Measurements from ENCODE around the gene DDR1. TPM values are rescaled to one million over a fixed set of nuclear protein-coding genes. Genes with fewer than 3 reads are reported as not detected.

The DDR1 gene
- total and polyA plus RNA-seq, 4 experiments from 2014 or later: 1.4 to 13.1 (median 6.6) TPM

GRCh38 chr6:30881392-30882203, 2.7 kb upstream of the DDR1 start:
- no peak overlapping the region for H3K27ac ChIP-seq (ENCODE audit: low read depth, low read length)
- Mint-ChIP-seq H3K27ac (peak overlapping the region in 5 of 7 donors; percentile 38 to 88 (median 69)), H3K27me3 (no peaks in the 10 kb centered on the region), H3K4me3 (peak overlapping the region in 4 of 8 donors; percentile 7 to 58 (median 42)), H3K4me1 (peaks cover 25 to 54% (median 35%) of the 10 kb centered on the region in 4 donors), H3K9me3 (no peaks in the 10 kb centered on the region), H3K36me3 (no peaks in the 10 kb centered on the region)
- intact Hi-C loops (cut with micrococcal nuclease): no loop called here
- H3K9me3 ChIP-seq (ENCODE audit: control insufficient read depth in 1 of 2, low read length in 2 of 2): no peaks in the 10 kb centered on the region
- no peaks in the 10 kb centered on the region for H3K27me3 ChIP-seq (ENCODE audit: insufficient read depth, low read length)
- H3K36me3 ChIP-seq (ENCODE audit: insufficient read depth, low read length): no peaks in the 10 kb centered on the region
- no peak overlapping the region for H3K4me3 ChIP-seq (ENCODE audit: low read length in 2 of 2)
- CTCF ChIA-PET (ENCODE audit: partially characterized antibody): interaction anchor here (1.1 to 12.0 kb wide), 6 partner anchors 26 to 284 kb away, joined by 3 to 262 read pairs (median 4); partner anchors contain the start of gene IER3
- H3K4me1 ChIP-seq (ENCODE audit: insufficient read depth, low read length): peaks cover 41% of the 10 kb centered on the region
- POLR2A ChIA-PET (ENCODE audit: partially characterized antibody): interaction anchor here (1.0 to 3.9 kb wide), 3 partner anchors 32 to 164 kb away, joined by 3 to 13 read pairs (median 4); partner anchors contain the start of genes MDC1 and VARS2
- DNase-seq: no peak

GRCh38 chr6:30882204-30882758, 2.0 kb upstream of the DDR1 start:
- ChIA-PET CTCF (ENCODE audit: partially characterized antibody) (interaction anchor here (0.8 to 12.0 kb wide), 6 partner anchors 15 to 285 kb away, joined by 3 to 262 read pairs (median 4); partner anchors contain the start of gene IER3), POLR2A (ENCODE audit: partially characterized antibody) (interaction anchor here (0.6 to 3.9 kb wide), 5 partner anchors 32 to 165 kb away, joined by 3 to 13 read pairs (median 3); partner anchors contain the start of genes MDC1 and VARS2)
- H3K9me3 Mint-ChIP-seq: no peaks in the 10 kb centered on the region
- H3K4me1 Mint-ChIP-seq: peaks cover 24 to 55% (median 34%) of the 10 kb centered on the region in 4 donors
- Histone ChIP-seq H3K36me3 (ENCODE audit: insufficient read depth, low read length) (no peaks in the 10 kb centered on the region), H3K9me3 (ENCODE audit: control insufficient read depth in 1 of 2, low read length in 2 of 2) (no peaks in the 10 kb centered on the region), H3K27me3 (ENCODE audit: insufficient read depth, low read length) (no peaks in the 10 kb centered on the region), H3K4me1 (ENCODE audit: insufficient read depth, low read length) (peaks cover 38% of the 10 kb centered on the region), H3K27ac (ENCODE audit: low read depth, low read length) (no peak overlapping the region), H3K4me3 (ENCODE audit: low read length in 2 of 2) (no peak overlapping the region)
- DNase-seq: no peak
- H3K27ac Mint-ChIP-seq: peak overlapping the region in 1 of 7 donors; percentile 60
- H3K36me3 Mint-ChIP-seq: no peaks in the 10 kb centered on the region
- intact Hi-C loops (cut with micrococcal nuclease): no loop called here
- H3K4me3 Mint-ChIP-seq: peak overlapping the region in 1 of 8 donors; percentile 5
- no peaks in the 10 kb centered on the region for H3K27me3 Mint-ChIP-seq

- no peaks in the 10 kb centered on the region for H3K9me3 Mint-ChIP-seq
- peak overlapping the region; percentile 62 to 86 (median 78) for H3K4me3 Mint-ChIP-seq
- peaks cover 31% of the 10 kb centered on the region for H3K4me1 ChIP-seq (ENCODE audit: insufficient read depth, low read length)
- H3K9me3 ChIP-seq (ENCODE audit: control insufficient read depth in 1 of 2, low read length in 2 of 2): no peaks in the 10 kb centered on the region
- H3K27me3 ChIP-seq (ENCODE audit: insufficient read depth, low read length): no peaks in the 10 kb centered on the region
- no peaks in the 10 kb centered on the region for H3K36me3 ChIP-seq (ENCODE audit: insufficient read depth, low read length)
- no peaks in the 10 kb centered on the region for H3K27me3 Mint-ChIP-seq
- intact Hi-C loops (cut with micrococcal nuclease): no loop called here
- peaks cover 19 to 48% (median 28%) of the 10 kb centered on the region in 4 donors for H3K4me1 Mint-ChIP-seq
- ChIA-PET POLR2A (ENCODE audit: partially characterized antibody) (interaction anchor here (0.6 to 3.9 kb wide), 7 partner anchors 31 to 145 kb away, joined by 3 to 13 read pairs (median 4); partner anchors contain the start of gene VARS2), CTCF (ENCODE audit: partially characterized antibody) (interaction anchor here (0.8 to 12.0 kb wide), 8 partner anchors 16 to 286 kb away, joined by 3 to 262 read pairs (median 4); partner anchors contain the start of gene IER3)
- H3K27ac ChIP-seq (ENCODE audit: low read depth, low read length): no peak overlapping the region
- H3K27ac Mint-ChIP-seq: peak overlapping the region in 5 of 7 donors; percentile 36 to 89 (median 62)
- H3K4me3 ChIP-seq (ENCODE audit: low read length in 2 of 2): no peak overlapping the region
- H3K36me3 Mint-ChIP-seq: no peaks in the 10 kb centered on the region
- no peak for DNase-seq
Measured at GRCh38 chr6:30882759-30883684, 1.3 kb upstream of the DDR1 start.

GRCh38 chr6:30884521-30885480, 482 bp downstream of the DDR1 start:
- H3K4me1 Mint-ChIP-seq: peaks cover 19 to 36% (median 26%) of the 10 kb centered on the region in 4 donors
- peaks cover 0 to 8% of the 10 kb centered on the region in 2 donors for H3K36me3 Mint-ChIP-seq
- DNase-seq: peak in 4 of 5 donors; percentile 20 to 47 (median 24)
- no peaks in the 10 kb centered on the region for H3K9me3 Mint-ChIP-seq
- ChIA-PET POLR2A (ENCODE audit: partially characterized antibody) (interaction anchor here (0.6 to 3.9 kb wide), 12 partner anchors 11 to 434 kb away, joined by 3 to 13 read pairs (median 3); partner anchors contain the start of genes PRR3 and VARS2), CTCF (ENCODE audit: partially characterized antibody) (interaction anchor here (0.9 to 12.0 kb wide), 5 partner anchors 54 to 202 kb away, joined by 4 to 262 read pairs (median 8); no protein-coding TSS in a partner anchor)
- Histone ChIP-seq H3K36me3 (ENCODE audit: insufficient read depth, low read length) (no peaks in the 10 kb centered on the region), H3K27me3 (ENCODE audit: insufficient read depth, low read length) (no peaks in the 10 kb centered on the region), H3K9me3 (ENCODE audit: control insufficient read depth in 1 of 2, low read length in 2 of 2) (no peaks in the 10 kb centered on the region), H3K4me3 (ENCODE audit: low read length in 2 of 2) (peak overlapping the region in 1 of 2 donors; percentile 52), H3K27ac (ENCODE audit: low read depth, low read length) (peak overlapping the region; percentile 24), H3K4me1 (ENCODE audit: insufficient read depth, low read length) (peaks cover 31% of the 10 kb centered on the region)
- no peaks in the 10 kb centered on the region for H3K27me3 Mint-ChIP-seq
- H3K27ac Mint-ChIP-seq: peak overlapping the region in 6 of 7 donors; percentile 38 to 83 (median 76)
- H3K4me3 Mint-ChIP-seq: peak overlapping the region; percentile 77 to 87 (median 84)
- intact Hi-C loops (cut with micrococcal nuclease): no loop called here

- H3K4me3 Mint-ChIP-seq: peak overlapping the region; percentile 77 to 87 (median 84)
- Histone ChIP-seq H3K27ac (ENCODE audit: low read depth, low read length) (no peak overlapping the region), H3K27me3 (ENCODE audit: insufficient read depth, low read length) (no peaks in the 10 kb centered on the region), H3K4me1 (ENCODE audit: insufficient read depth, low read length) (peaks cover 31% of the 10 kb centered on the region), H3K4me3 (ENCODE audit: low read length in 2 of 2) (peak overlapping the region in 1 of 2 donors; percentile 17), H3K9me3 (ENCODE audit: control insufficient read depth in 1 of 2, low read length in 2 of 2) (no peaks in the 10 kb centered on the region), H3K36me3 (ENCODE audit: insufficient read depth, low read length) (no peaks in the 10 kb centered on the region)
- peaks cover 19 to 34% (median 26%) of the 10 kb centered on the region in 4 donors for H3K4me1 Mint-ChIP-seq
- ChIA-PET POLR2A (ENCODE audit: partially characterized antibody) (interaction anchor here (1.4 to 3.9 kb wide), 3 partner anchors 28 to 70 kb away, joined by 5 to 13 read pairs (median 8); partner anchors contain the start of gene VARS2), CTCF (ENCODE audit: partially characterized antibody) (interaction anchor here (0.9 to 12.0 kb wide), 4 partner anchors 55 to 202 kb away, joined by 4 to 262 read pairs (median 8); no protein-coding TSS in a partner anchor)
- peaks cover 0 to 14% of the 10 kb centered on the region in 2 donors for H3K36me3 Mint-ChIP-seq
- no peaks in the 10 kb centered on the region for H3K27me3 Mint-ChIP-seq
- H3K9me3 Mint-ChIP-seq: no peaks in the 10 kb centered on the region
- peak overlapping the region in 5 of 7 donors; percentile 69 to 82 (median 74) for H3K27ac Mint-ChIP-seq
- no peak for DNase-seq
- intact Hi-C loops (cut with micrococcal nuclease): no loop called here
Measured at GRCh38 chr6:30885481-30885998, 1.2 kb downstream of the DDR1 start.
